T-helper 2 cell treated with Interferon-gamma antibody and Interleukin-4, amounts not matched to agents 100 ng/mL and 5 ng/mL, for 36 hours (primary cell): ENCODE measurements around the gene NME1. TPM values are rescaled to one million over a fixed set of nuclear protein-coding genes. Genes with fewer than 3 reads are reported as not detected.

ENCODE experiments used
- intact Hi-C: fragments of 100-400 bp; cut with micrococcal nuclease; formaldehyde crosslinking; loops from one replicate; pipeline ENCODE4 v1.15.1; 2023
- total RNA-seq: library from RNA; stranded (reverse); gene quantifications from 2 replicates; pipeline ENCODE4 v1.2.3, GENCODE V29; 2022

Gene NME1
- total RNA-seq, 1 donor from 2014 or later: 197 TPM

- intact Hi-C loops: no loop called here
Observed at GRCh38 chr17:51188271-51188833, 35.0 kb downstream of the NME1 start.

DNA sequence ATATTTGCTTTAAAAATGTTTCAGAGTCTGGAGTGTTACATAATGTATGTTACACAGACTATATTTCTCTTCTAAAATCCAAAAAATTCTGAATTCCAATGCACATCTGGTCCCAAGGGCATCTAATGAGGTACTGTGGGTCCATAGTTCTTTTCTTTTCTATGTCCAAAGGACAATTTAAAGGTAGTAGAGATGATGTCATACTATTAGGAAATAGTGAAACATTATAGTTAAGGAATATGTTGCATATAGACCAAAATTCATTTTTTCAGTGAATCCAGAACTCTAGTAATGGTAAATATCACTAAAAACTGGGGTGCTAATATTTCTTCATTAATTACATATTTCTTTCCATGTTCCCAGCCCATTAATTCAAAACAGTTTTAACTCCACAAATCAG, 35.8 kb downstream of the NME1 start:
- intact Hi-C loops: no loop called here

DNA sequence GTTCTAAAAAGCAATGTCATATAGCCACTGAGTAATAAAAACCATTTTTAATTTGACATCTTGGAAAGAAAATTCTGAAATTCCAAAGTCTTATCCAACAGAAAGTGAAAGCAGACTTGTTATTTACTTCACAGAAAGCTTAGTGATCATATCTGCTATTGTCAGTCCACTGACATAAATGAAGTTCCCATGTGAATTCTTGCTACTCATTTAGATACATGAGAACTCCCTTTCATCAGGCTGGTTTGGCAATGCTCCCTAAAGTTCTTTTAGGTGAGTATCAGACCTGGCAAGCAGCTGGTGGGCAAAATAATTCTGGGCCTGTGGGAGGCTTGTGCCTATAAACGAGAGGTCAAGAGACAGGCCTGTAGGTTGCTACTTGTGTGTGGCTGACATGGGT, 36.3 kb downstream of the NME1 start:
- intact Hi-C loops: no loop called here

DNA sequence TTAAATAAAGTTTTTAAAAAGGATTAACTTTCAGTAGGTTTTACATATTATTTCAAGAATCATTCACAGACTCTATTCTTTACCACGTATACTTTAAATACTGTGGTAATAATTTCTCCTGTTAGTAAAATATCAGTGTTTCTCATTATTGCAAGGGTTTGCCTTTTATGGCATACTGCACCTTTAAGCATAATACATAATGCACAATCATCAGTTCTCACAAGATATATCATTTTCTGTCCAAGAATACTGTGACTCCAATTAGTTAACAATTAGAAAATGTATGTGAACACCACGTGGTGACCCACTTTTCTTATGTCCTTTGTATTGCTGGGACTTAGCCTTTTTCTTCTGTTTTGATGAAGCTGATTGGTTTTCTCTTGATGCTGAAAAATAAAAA, 38.5 kb downstream of the NME1 start:
- intact Hi-C loops: no loop called here

DNA sequence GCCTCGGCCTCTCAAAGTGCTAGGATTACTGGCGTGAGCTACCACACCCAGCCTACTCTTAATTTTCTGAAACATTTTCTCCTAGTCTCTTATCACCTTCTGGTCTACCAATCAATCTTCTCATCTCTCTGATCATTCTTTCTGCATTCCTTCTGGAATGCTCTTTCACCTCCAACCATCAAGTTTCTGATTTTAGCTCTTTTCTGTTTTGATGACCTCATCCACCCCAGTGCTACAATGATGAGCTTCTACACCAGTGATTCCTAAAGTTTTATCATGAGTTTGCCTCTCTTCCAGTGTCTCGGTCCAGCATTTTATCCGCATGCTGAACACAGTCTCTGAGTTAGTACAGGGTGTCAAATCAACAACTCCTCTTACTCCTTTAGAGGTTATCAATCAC, 44.4 kb downstream of the NME1 start:
- intact Hi-C loops: no loop called here

DNA sequence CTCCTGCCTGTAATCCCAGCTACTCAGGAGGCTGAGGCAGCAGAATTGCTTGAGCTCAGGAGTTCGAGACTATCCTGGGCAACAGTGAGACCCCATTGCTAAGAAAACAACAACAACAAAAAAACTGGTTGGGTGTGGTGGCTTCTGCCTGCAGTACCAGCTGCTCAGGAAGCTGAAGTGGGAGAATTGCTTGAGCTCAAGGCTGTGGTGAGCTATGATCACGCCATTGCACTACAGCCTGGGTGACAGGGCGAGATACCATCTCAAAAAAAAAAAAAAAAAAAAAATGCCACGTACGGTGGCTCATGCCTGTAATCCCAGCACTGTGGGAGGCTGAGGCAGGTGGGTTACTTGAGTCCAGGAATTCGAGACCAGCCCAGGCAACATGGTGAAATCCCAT, 46.9 kb downstream of the NME1 start:
- intact Hi-C loops: loop anchor here (2.0 kb wide), 1 partner anchor 61 kb away; the partner anchor contains the start of genes MBTD1 and UTP18

- intact Hi-C loops: loop anchor here (2.0 kb wide), 1 partner anchor 60 kb away; the partner anchor contains the start of genes MBTD1 and UTP18
Observed at GRCh38 chr17:51200846-51201245, 47.5 kb downstream of the NME1 start.

DNA sequence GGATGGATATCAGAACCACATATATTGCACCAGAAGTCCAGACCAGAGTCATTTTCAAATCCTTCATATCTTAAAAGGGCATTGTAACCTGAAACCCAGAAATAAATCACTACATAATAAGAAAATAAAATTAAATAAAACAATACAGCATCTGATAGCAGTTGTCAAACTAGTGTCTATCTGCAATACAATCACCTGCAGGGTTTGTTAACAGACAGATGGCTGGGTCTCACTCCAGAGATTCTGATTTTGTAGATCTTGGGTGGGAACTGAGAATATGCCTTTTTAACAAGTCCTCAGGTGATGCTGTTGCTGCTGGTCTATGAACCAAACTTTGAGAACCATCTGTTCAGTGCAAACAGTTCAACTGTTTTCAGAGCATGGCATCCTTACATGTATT, 50.5 kb downstream of the NME1 start:
- intact Hi-C loops: no loop called here

Other genes with a start within 250 kb of the NME1 start
- gene SPAG9, start 32.7 kb upstream of the NME1 start, total RNA-seq: 48.2 and 50.8 TPM in 2 replicates
- 544 and 554 TPM in 2 replicates for gene NME2, start 12.9 kb downstream of the NME1 start, total RNA-seq
- gene MBTD1, start 106.5 kb downstream of the NME1 start, total RNA-seq: 13.0 and 13.3 TPM in 2 replicates
- gene UTP18, start 107.0 kb downstream of the NME1 start, total RNA-seq: 54.0 and 55.5 TPM in 2 replicates